IMR-90 (cell line): ENCODE data around the gene PBOV1. TPM values are rescaled to one million over a fixed set of nuclear protein-coding genes. Genes with fewer than 3 reads are reported as not detected.

Experiments
- ATAC-seq: fragments of 200-7000 bp; cut with Tn5 transposase; 2 replicates; pipeline ENCODE4 v1.9.1; 2020; ENCODE audit warnings: low read depth, mild to moderate bottlenecking, moderate library complexity
- BruUV-seq: library from RNA; stranded (reverse); fragments of 400-500 nt; replicated peaks from 2 replicates; lab custom pipeline; 2021; lab: Mats Ljungman, UMichigan
- CTCF ChIA-PET: fragments of 300-600 bp; formaldehyde crosslinking; extraction: SDS; loops from one replicate; lab custom pipeline; 2021; ENCODE audit warnings: antibody characterized with exemption; lab: Yijun Ruan, JAX
- POLR2A ChIA-PET: fragments of 300-600 bp; sonication (Branson Sonifier 250); formaldehyde crosslinking; loops from one replicate; lab custom pipeline; 2022; ENCODE audit warnings: antibody characterized with exemption; ENCODE audit not compliant: unreplicated experiment; lab: Charles Lee
- DNase-seq: peaks from one replicate; pipeline ENCODE4 v3.0.0; 2013
- H2AFZ ChIP-seq: replicated peaks from 2 replicates; pipeline ENCODE3; 2013; ENCODE audit warnings: low read length, mild to moderate bottlenecking; ENCODE audit not compliant: poor library complexity
- H2AK5ac ChIP-seq: 2 replicates; pipeline ENCODE4 v1.6.1; 2013; ENCODE audit warnings: low read depth, low read length, inconsistent platforms
- H2AK9ac ChIP-seq: replicated peaks from 2 replicates; pipeline ENCODE3; 2013; ENCODE audit warnings: mild to moderate bottlenecking, low read depth, low read length, moderate library complexity; ENCODE audit not compliant: poor library complexity
- H2BK120ac ChIP-seq: 2 replicates; pipeline ENCODE4 v1.6.1; 2013; ENCODE audit warnings: low read depth, low read length, inconsistent platforms
- H2BK15ac ChIP-seq: 3 replicates; pipeline ENCODE4 v1.6.1; 2013; ENCODE audit warnings: low read depth, low read length, inconsistent platforms
- H2BK20ac ChIP-seq: 2 replicates; pipeline ENCODE4 v1.6.1; 2013; ENCODE audit warnings: low read depth, mild to moderate bottlenecking, inconsistent platforms, low read length, moderate library complexity
- H2BK5ac ChIP-seq: 2 replicates; pipeline ENCODE4 v1.6.1; 2013; ENCODE audit warnings: mild to moderate bottlenecking, low read depth, low read length, inconsistent platforms; ENCODE audit not compliant: poor library complexity, severe bottlenecking
- H3K14ac ChIP-seq: replicated peaks from 2 replicates; pipeline ENCODE4 v1.6.1; 2013; ENCODE audit warnings: low read depth, low read length, inconsistent platforms
- H3K18ac ChIP-seq: 2 replicates; pipeline ENCODE4 v1.6.1; 2013; ENCODE audit warnings: low read depth, low read length, control low read depth
- H3K23ac ChIP-seq: 2 replicates; pipeline ENCODE4 v1.6.1; 2013; ENCODE audit warnings: low read depth, low read length, inconsistent platforms
- H3K27ac ChIP-seq: 2 replicates; pipeline ENCODE4 v1.5.1; 2013; ENCODE audit warnings: mild to moderate bottlenecking, control low read depth, low read length; ENCODE audit not compliant: insufficient read depth
- H3K27me3 ChIP-seq: 2 replicates; pipeline ENCODE4 v1.6.1; 2013; ENCODE audit warnings: low read length; ENCODE audit not compliant: control insufficient read depth, insufficient read depth
- H3K36me3 ChIP-seq: 2 replicates; pipeline ENCODE4 v1.6.1; 2013; ENCODE audit warnings: low read length, mixed read lengths; ENCODE audit not compliant: control insufficient read depth, insufficient read depth
- H3K4ac ChIP-seq: 2 replicates; pipeline ENCODE4 v1.6.1; 2013; ENCODE audit warnings: low read depth, low read length, inconsistent platforms
- H3K4me1 ChIP-seq: 2 replicates; pipeline ENCODE4 v1.6.1; 2013; ENCODE audit warnings: low read length, mixed read lengths; ENCODE audit not compliant: control insufficient read depth, insufficient read depth
- H3K4me2 ChIP-seq: 2 replicates; pipeline ENCODE4 v1.6.1; 2013; ENCODE audit warnings: low read depth, mild to moderate bottlenecking, control low read depth, low read length, moderate library complexity
- H3K4me3 ChIP-seq: 2 replicates; pipeline ENCODE4 v1.5.1; 2013; ENCODE audit warnings: low read depth, mild to moderate bottlenecking, control low read depth, low read length, moderate library complexity; ENCODE audit not compliant: insufficient read depth
- H3K56ac ChIP-seq: 2 replicates; pipeline ENCODE4 v1.6.1; 2013; ENCODE audit warnings: low read length, inconsistent platforms; ENCODE audit not compliant: insufficient read depth; ENCODE audit errors: extremely low read depth
- H3K79me1 ChIP-seq, 2 experiments: 2 replicates each; pipeline ENCODE4 v1.6.1; 2013; ENCODE audit warnings: low read length in 2 of 2, inconsistent platforms in 1 of 2, low read depth in 1 of 2
- H3K9ac ChIP-seq: 2 replicates; pipeline ENCODE4 v1.6.1; 2013; ENCODE audit warnings: low read depth, low read length, control low read depth
- H3K9me1 ChIP-seq: 2 replicates; pipeline ENCODE4 v1.6.1; 2013; ENCODE audit warnings: low read length, inconsistent platforms; ENCODE audit not compliant: insufficient read depth
- H3K9me3 ChIP-seq: 2 replicates; pipeline ENCODE4 v1.6.1; 2013; ENCODE audit warnings: low read length; ENCODE audit not compliant: control insufficient read depth, insufficient read depth
- H4K20me1 ChIP-seq: 2 replicates; pipeline ENCODE4 v1.6.1; 2013; ENCODE audit warnings: low read length, inconsistent platforms; ENCODE audit not compliant: insufficient read depth
- H4K5ac ChIP-seq: 2 replicates; pipeline ENCODE4 v1.6.1; 2013; ENCODE audit warnings: mild to moderate bottlenecking, low read depth, low read length, control low read depth
- H4K8ac ChIP-seq, 2 experiments: 2 replicates each; pipeline ENCODE4 v1.6.1; 2013; ENCODE audit warnings: low read depth in 2 of 2, low read length in 2 of 2, control low read depth in 1 of 2, inconsistent platforms in 1 of 2
- H4K91ac ChIP-seq: 2 replicates; pipeline ENCODE4 v1.6.1; 2013; ENCODE audit warnings: low read depth, low read length, inconsistent platforms; ENCODE audit not compliant: insufficient read depth
- BHLHE40 ChIP-seq: fragments of 150-350 bp; IDR thresholded peaks from 2 replicates; pipeline ENCODE4 v1.6.1; 2016; ENCODE audit warnings: mild to moderate bottlenecking, low read depth, low read length
- CEBPB ChIP-seq: IDR thresholded peaks from 2 replicates; pipeline ENCODE4 v1.6.1; 2012; ENCODE audit warnings: low read depth, low read length, improper control_type of control experiment
- CHD1 ChIP-seq: IDR thresholded peaks from 2 replicates; pipeline ENCODE4 v1.6.1; 2012; ENCODE audit warnings: low read depth, low read length, improper control_type of control experiment
- CTCF ChIP-seq: conservative IDR thresholded peaks from 2 replicates; pipeline ENCODE4 v1.5.1; 2012; ENCODE audit warnings: mild to moderate bottlenecking, low read depth, low read length, improper control_type of control experiment
- ELK1 ChIP-seq: fragments of 150-350 bp; IDR thresholded peaks from 2 replicates; pipeline ENCODE4 v1.6.1; 2016; ENCODE audit warnings: low read depth, mild to moderate bottlenecking, low read length, moderate library complexity, borderline replicate concordance
- FOS ChIP-seq: fragments of 150-350 bp; IDR thresholded peaks from 2 replicates; pipeline ENCODE4 v1.6.1; 2016; ENCODE audit warnings: low read depth, low read length
- MAFK ChIP-seq: IDR thresholded peaks from 2 replicates; pipeline ENCODE4 v1.6.1; 2012; ENCODE audit warnings: low read depth, low read length, improper control_type of control experiment
- MAZ ChIP-seq: IDR thresholded peaks from 2 replicates; pipeline ENCODE4 v1.6.1; 2012; ENCODE audit warnings: low read depth, mild to moderate bottlenecking, low read length, improper control_type of control experiment, moderate library complexity, borderline replicate concordance
- MXI1 ChIP-seq: IDR thresholded peaks from 2 replicates; pipeline ENCODE4 v1.6.1; 2012; ENCODE audit warnings: low read depth, mild to moderate bottlenecking, low read length, moderate library complexity, borderline replicate concordance
- NFE2L2 ChIP-seq: fragments of 150-350 bp; IDR thresholded peaks from 2 replicates; pipeline ENCODE4 v1.6.1; 2016; ENCODE audit warnings: low read depth, mild to moderate bottlenecking, low read length
- POLR2A ChIP-seq: IDR thresholded peaks from 2 replicates; pipeline ENCODE4 v1.6.1; 2012; ENCODE audit warnings: mild to moderate bottlenecking, low read depth, low read length
- RAD21 ChIP-seq: IDR thresholded peaks from 2 replicates; pipeline ENCODE4 v1.6.1; 2012; ENCODE audit warnings: low read length, improper control_type of control experiment
- RCOR1 ChIP-seq: IDR thresholded peaks from 2 replicates; pipeline ENCODE4 v1.6.1; 2012; ENCODE audit warnings: mild to moderate bottlenecking, low read length, improper control_type of control experiment; ENCODE audit not compliant: insufficient replicate concordance
- RFX5 ChIP-seq: IDR thresholded peaks from 2 replicates; pipeline ENCODE4 v1.8.0; 2012; ENCODE audit warnings: low read depth, mild to moderate bottlenecking, low read length, moderate library complexity
- SMC3 ChIP-seq: fragments of 150-350 bp; IDR thresholded peaks from 2 replicates; pipeline ENCODE4 v1.6.1; 2016; ENCODE audit warnings: low read depth, mild to moderate bottlenecking, antibody characterized with exemption, low read length, moderate library complexity
- USF2 ChIP-seq: fragments of 150-350 bp; IDR thresholded peaks from 2 replicates; pipeline ENCODE4 v1.6.1; 2017; ENCODE audit warnings: mild to moderate bottlenecking, antibody characterized with exemption, low read length, low read depth
- WGBS, 2 experiments: methylation state at CpG; one replicate each; pipeline versions ENCODE4 v1.1.5 to v1.1.7; 2013; ENCODE audit warnings: missing lambda C conversion rate in 2 of 2; ENCODE audit not compliant: insufficient read length in 1 of 2; ENCODE audit errors: extremely low coverage in 2 of 2; 5-methylcytosine and 5-hydroxymethylcytosine counted together
- dilution Hi-C: fragments of 300-500 bp; cut with HindIII; formaldehyde crosslinking; loops from one replicate; pipeline ENCODE4 v1.14.3; 2018; ENCODE audit warnings: low sequenced_read_pairs; ENCODE audit not compliant: unreplicated experiment
- in situ Hi-C: fragments of 300-500 bp; cut with MboI; formaldehyde crosslinking; loops from 3 replicates; pipeline ENCODE4 v1.14.3; 2019; ENCODE audit warnings: low sequenced_read_pairs, inconsistent platforms, mixed read lengths
- intact Hi-C: fragments of 100-400 bp; cut with micrococcal nuclease; formaldehyde crosslinking; loops from 2 replicates; pipeline ENCODE4 v1.10.0; 2022
- polyA plus RNA-seq, 3 experiments: library from polyadenylated mRNA; depleted of rRNA; stranded (reverse); fragments of >200 nt; gene quantifications; 2 replicates each; pipeline ENCODE4 v1.2.3, GENCODE V29; 2012; ENCODE audit warnings: low replicate concordance in 1 of 3
- total RNA-seq: library from RNA; depleted of rRNA; stranded (reverse); fragments of >200 nt; gene quantifications from 2 replicates; pipeline ENCODE4 v1.2.3, GENCODE V29; 2012

Gene PBOV1
- total and polyA plus RNA-seq, 2 of the 4 experiments (the other 2 are of a cell fraction) = not detected

GRCh38 chr6:138235205-138235604, 16.9 kb upstream of the PBOV1 start:
- Histone ChIP-seq H3K27me3 (peaks cover 6% of the 10 kb centered on the region), H3K27ac (no peak overlapping the region), H3K56ac (no peak overlapping the region), H3K9me1 (0 out of 2 replicates have a peak, but pooled peaks cover 3% of the 10 kb centered on the region), H4K20me1 (no peaks in the 10 kb centered on the region), H2BK5ac (no peak overlapping the region), H2AK9ac (no peak overlapping the region), H3K4me3 (no peak overlapping the region), H2BK20ac (no peak overlapping the region), H2BK120ac (no peak overlapping the region), H3K4me2 (no peak overlapping the region), H3K23ac (no peak overlapping the region), H3K9ac (no peak overlapping the region), H2AK5ac (no peak overlapping the region), H3K9me3 (no peaks in the 10 kb centered on the region), H3K4me1 (no peaks in the 10 kb centered on the region), H3K14ac (no peak overlapping the region), H4K91ac (no peak overlapping the region), H3K18ac (no peak overlapping the region), H3K4ac (no peak overlapping the region), H3K36me3 (no peaks in the 10 kb centered on the region), H3K79me1 (no peaks in the 10 kb centered on the region), H4K5ac (no peak overlapping the region), H2BK15ac (no peak overlapping the region), H2AFZ (no peak overlapping the region), H4K8ac (no peak overlapping the region)
- no peak for DNase-seq
- intact Hi-C loops = no loop called here
- no peak for ATAC-seq
- no CpG with 5 or more reads among the region's 1 CpG for WGBS, 2 experiments
- BruUV-seq = no TSS peak
- in situ Hi-C loops = no loop called here
- no peak for TF ChIP-seq MAZ
- no peak for TF ChIP-seq USF2
- TF ChIP-seq RCOR1 = no peak
- no peak for TF ChIP-seq RAD21
- TF ChIP-seq SMC3 = no peak
- no peak for TF ChIP-seq FOS
- no peak for TF ChIP-seq RFX5
- TF ChIP-seq MAFK = no peak
- TF ChIP-seq CHD1 = no peak
- no peak for TF ChIP-seq CEBPB
- TF ChIP-seq NFE2L2 = no peak
- TF ChIP-seq CTCF = no peak
- no peak for TF ChIP-seq ELK1
- TF ChIP-seq MXI1 = no peak
- TF ChIP-seq POLR2A = no peak
- no peak for TF ChIP-seq BHLHE40
- CTCF ChIA-PET = interaction anchor here (1.4 to 1.5 kb wide), 2 partner anchors 13 to 14 kb away, joined by 3 to 6 read pairs; no protein-coding TSS in a partner anchor
- POLR2A ChIA-PET = no interaction called here
- dilution Hi-C loops = no loop called here
